HG03139 (cell line): Measurements from ENCODE around the gene TXNDC16.

Source experiments
- ATAC-seq: cut with Tn5 transposase; IDR thresholded peaks from one replicate; pipeline ENCODE4 v1.9.1; 2021; ENCODE audit not compliant: unreplicated experiment

The TXNDC16 gene

DNA sequence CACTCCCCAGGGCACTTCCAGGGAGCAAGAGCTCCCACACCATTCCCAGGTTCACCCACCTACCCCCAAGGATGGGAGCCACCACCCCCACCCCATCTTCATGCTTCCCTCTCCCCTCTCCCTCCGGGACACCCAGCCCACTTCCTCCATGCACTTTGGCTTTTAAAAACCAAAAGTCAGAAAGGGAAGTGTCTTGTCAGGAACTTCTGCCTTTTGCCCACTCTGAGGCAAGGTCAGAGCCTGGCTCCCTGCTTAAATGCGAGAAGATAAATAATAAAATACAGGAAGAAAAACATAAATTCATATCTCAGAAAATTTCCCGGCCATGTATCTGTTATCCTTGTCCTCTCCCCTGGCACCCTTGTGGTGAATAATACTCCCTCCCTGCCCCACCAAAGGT, 156.6 kb downstream of the TXNDC16 start:
- ATAC-seq = no peak

- no peak for ATAC-seq
Observed at GRCh38 chr14:52391881-52392615, 160.3 kb downstream of the TXNDC16 start.
